HG02610 (cell line): ENCODE results near the gene ALDOC.
"Not testable (repeated sequence)": the region's sequence is repeated elsewhere in the genome, so short reads cannot be mapped to it uniquely, and the experiment has no call there.

ENCODE experiments used
- ATAC-seq: cut with Tn5 transposase; IDR thresholded peaks from one replicate; pipeline ENCODE4 v1.9.1; 2021; ENCODE audit warnings: mild to moderate bottlenecking, moderate library complexity; ENCODE audit not compliant: unreplicated experiment

The ALDOC gene

DNA sequence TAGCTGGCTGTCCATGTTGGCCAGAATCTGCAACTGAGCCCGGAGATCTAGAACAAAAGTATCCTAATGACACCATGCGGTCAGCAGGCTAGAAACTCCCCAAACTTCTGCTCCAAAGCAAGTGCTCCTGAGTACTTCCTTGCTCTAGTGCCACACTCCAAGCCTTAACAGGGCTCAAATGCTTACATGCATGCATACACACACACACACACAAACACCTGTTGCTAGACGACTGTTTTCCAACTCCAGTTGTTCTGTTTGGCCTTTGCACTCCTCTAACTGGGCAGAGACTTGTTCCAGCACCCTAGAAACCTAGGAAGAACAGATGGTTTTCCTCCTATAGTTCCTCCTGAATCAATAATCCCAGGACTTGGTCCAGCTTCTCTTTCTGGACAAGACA lies 7.7 kb upstream of the ALDOC start:
- ATAC-seq, result no peak

DNA sequence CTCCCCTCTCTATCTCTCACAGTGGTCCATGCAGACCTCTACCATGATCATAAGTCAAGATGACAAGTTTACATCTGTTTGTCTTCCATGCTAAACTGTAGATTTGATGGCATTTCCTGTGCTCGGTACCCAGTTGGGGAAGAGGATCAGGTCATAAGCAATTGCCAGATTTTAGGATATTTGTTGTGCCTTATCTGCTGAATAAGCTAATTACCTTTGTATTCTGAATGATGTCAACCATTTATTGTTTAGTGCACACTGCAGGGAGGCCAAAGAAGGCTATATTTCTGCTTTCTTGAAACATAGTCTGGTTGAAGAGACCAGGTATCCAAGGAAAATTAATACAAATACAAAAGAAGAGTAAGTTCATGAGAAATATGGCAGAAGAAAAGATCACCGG lies 5.8 kb upstream of the ALDOC start:
- no peak for ATAC-seq

DNA sequence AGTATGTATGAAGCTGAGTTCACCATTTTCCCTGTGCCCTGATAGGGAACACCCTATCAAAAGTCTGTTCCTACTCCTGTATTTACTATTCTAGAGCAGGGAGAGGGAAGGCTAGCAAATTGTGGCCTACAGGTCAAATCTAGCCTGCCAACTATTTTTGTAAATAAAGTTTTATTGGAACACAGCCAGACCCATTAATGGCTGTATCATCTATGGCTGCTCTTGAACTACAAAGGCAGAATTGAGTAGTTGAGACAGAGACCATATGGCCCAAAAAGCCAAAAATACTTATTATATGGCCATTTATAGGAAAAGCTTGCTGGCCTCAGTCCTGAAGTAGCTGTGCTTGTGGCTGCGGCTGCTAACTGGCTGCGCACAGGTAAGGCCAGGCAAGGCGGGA lies 4.3 kb upstream of the ALDOC start:
- no peak for ATAC-seq

DNA sequence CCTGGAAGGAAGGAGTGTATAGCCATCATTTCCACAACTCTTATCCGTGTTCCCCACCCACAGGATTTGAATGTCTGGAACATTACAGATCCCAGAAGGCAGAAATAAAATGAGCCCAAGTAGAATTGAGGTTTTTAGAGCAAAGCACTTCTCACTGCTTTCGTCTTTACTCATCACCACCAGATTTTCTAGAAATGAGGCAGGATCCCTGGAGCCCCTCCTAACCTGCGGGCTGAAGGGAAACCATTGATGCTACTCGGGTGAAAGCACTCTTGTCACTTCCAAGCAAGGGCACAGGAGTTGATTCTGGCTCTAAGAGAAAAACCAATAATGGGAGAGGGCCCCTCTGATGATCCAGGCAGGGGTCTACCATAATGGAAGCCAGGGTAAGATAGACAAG lies 2.8 kb upstream of the ALDOC start:
- ATAC-seq, result no peak

DNA sequence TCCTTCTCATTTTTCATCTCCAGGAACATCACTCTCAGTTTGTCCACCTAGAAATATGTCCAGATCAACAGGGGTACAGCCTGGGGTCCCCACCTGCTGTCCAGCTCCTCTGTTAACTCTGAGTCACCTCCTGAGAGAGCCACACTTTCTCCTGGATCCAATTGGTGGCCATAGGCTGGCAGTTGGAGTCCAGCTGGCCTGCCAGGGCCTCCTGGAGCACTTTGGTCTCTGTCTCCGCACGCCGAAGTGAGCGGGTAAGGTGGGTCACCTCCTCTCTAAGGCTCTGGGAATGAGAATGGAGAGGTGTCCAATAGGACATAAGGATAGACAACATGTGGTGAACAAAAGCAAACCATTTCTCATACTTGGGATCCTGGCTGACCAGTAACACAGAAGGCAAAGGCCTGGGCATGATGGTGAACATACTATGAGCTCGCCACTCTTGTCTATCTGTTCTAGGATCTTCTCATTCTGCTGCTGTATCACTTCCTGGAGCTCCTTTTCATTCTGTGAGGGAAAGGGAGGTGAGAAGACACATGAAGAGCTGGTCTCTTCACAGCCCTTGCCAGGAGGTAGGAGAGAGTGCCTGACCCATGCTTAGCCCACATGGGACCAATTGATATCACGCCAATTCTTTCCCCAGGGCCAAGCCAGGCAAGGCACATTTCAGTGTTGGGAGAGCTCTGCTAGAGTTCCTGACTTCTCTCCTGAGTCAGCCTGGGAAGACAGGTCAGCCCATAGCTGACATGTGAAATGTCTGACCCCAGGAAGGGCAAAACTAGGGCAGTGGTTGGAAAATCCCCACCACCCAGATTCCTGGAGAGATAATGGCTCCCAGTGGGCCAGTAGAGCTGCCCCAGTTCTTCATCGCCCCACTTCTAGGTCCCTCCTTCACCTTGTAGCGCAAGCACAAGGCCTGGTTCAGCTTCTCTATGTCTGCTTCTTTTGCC lies 1.8 kb upstream of the ALDOC start:
- ATAC-seq, result no peak

DNA sequence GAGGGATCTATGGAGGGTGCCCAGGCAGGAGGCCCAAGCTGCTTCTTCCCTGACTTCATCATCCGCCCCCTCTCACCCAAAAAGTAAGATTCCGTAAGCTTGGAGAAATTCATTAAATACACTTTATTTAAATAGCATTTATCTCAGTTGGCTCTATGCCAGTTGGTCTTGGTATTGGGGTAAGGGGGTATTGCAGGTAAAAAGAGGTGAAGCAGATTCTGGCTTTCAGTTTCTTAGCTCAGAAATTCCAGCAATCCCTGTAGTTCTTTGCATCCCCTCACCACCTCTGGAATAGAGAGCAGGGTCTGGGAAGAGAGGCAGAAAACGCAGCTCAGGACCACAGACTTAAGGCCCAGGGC lies 750 bp upstream of the ALDOC start:
- no peak for ATAC-seq

DNA sequence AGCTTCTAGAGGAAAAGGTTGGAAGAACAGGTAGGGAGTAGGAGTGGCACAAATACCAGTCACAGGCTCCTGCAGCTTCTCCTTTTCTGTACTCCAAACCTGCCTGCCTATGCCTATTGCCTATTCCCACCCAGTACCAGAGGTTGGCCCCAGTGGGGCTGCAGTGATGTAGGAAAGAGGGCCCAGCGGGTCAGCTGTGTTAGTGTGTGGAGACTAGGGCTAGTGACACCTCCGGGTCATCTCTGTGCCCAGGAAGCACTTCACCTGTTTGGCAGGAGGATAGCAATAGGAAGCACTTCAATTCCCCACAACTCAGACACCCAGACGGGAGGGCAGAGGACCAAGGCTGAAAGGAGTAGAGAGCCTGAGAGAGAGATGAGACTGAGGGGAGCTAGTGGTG lies 679 bp downstream of the ALDOC start:
- ATAC-seq, result not testable (repeated sequence)

DNA sequence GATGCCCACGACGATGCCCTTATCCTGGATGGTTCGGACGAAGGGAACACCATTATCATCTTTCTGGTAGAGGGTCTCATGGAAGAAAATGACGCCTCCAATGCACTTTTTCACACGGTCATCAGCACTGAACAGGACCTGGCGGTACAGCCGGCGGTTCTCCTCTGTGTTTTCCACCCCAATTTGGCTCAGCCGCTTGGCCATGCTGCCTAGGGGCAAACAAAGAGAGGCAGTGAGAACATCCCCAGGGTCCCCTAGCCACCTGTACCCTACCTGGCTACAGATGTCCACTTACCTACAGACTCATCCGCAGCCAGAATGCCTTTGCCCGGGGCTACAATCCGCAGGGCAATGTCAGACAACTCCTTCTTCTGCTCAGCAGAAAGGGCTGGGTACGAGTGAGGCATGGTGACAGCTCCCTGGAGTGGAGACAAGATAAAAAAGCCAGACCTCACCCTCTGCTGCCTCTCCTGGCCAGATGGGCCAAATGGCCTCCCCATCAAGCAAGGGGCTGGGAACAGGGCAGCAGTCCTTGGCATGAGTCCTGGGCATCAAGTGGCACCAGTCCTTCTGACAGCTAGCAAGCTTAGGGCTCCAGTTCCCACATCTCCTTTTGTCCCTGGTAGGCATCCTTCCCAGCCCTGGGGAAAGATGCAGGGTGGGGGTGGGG lies 1.4 kb downstream of the ALDOC start:
- no peak for ATAC-seq

DNA sequence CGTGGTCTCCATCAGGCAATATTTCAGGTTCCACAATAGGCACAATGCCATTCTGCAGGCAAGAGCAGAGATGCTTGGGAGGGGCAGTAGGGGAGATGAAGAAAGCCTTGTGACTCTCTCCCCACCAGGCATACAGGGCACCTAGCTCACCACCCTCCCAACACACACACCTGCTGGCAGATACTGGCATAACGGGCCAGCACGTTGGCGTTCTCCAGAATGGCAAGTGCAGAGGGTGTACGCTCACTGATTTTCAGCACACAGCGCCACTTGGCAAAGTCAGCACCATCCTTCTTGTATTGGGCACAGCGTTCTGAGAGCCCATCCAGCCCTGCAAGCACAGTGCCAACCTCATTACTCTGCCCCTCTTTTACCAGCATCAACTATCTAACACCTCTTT lies 2.2 kb downstream of the ALDOC start:
- no peak for ATAC-seq

DNA sequence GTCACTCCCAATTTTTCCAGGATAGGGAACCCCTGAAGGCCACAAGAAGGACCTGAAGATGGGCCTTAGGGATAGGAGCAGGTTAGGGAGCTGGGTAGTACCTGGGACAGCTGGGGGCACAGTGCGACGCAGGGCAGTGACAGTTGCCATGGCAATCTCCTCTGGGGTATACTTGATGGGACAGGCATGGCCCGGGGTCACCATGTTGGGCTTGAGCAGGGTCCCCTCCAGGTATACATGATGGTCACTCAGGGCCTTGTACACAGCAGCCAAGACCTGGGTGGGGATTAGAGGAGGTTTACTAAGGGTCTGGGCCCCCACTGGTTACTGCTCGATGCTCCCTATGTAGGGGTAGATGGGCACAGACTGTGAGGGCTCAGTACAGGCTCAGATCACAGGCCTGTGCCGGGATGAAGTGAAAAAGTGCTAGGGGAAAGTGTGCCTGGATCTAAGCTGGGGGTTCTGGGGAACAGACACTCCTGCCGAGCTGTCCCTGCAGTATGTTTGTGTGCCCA lies 2.7 kb downstream of the ALDOC start:
- ATAC-seq, result no peak

DNA sequence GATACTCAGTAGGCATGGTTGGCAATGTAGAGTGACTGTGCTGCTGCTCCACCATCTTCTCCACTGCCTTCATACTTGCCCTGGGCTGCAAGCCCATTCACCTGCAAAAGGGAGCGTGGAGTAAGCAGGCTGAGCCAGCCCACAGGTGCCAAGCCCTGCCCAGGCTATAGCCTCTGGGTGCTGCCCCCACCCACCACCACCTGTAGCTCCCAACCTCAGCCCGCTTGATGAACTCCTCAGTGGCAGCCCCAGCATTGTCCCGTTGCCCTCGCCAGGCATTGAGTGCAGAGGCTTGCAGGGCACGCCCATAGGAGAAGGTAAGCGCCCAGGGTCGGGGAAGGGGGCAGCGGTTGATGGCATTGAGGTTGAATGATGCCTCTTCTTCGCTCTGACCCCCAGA lies 3.2 kb downstream of the ALDOC start:
- ATAC-seq, result no peak

DNA sequence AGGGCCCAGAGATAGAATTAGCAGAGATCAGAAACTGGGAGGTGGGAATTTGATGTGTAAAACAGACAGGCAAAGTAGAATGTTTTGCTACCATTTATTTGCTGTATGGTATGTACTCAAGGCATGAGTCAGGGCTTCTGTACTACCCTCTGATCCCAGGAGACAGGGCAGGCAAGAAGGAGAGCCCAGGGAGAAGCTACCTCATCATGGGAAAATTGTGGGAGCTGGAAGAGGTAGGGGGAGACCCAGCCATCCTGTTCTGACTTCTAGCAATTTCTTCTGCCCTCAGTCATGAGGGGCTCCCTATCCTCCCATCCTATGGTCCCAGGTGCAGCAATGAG lies 3.7 kb downstream of the ALDOC start:
- no peak for ATAC-seq

DNA sequence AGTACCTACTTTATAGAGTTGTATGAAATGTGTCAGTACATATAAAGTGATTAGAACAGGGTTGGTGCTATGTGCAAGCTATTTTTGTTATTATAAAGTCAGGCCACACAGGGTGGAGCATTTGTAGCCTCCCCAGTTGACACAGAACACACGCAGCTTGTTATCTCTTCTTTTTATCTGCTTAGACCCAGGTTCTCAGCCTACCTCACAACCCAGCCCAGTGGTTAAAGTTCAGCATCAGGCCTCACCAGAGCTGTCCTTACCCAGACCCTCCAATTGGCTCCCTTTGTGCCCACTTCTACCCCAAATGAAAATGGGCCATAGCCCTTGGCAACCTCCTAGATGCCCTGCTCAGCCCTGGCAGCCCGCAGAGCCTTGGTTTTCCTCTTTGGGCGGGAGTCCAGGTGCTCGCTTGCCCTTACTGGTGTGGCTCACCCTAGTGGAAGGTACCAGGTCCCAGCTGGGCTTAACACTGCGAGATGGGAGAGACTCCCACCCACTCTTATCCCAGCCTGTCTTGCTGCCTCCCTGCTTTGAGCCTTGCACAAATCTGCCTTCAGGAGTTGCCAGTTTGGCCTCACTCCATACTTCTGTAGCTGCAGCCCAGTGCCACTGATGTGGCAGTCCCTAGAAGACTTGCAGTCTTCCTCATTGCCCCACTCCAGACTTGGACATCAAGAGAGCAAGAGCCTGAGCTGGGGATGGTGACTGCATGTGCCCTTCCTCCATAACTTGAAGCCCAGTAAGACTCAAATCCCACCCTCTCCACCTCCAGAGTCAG lies 4.2 kb downstream of the ALDOC start:
- no peak for ATAC-seq

DNA sequence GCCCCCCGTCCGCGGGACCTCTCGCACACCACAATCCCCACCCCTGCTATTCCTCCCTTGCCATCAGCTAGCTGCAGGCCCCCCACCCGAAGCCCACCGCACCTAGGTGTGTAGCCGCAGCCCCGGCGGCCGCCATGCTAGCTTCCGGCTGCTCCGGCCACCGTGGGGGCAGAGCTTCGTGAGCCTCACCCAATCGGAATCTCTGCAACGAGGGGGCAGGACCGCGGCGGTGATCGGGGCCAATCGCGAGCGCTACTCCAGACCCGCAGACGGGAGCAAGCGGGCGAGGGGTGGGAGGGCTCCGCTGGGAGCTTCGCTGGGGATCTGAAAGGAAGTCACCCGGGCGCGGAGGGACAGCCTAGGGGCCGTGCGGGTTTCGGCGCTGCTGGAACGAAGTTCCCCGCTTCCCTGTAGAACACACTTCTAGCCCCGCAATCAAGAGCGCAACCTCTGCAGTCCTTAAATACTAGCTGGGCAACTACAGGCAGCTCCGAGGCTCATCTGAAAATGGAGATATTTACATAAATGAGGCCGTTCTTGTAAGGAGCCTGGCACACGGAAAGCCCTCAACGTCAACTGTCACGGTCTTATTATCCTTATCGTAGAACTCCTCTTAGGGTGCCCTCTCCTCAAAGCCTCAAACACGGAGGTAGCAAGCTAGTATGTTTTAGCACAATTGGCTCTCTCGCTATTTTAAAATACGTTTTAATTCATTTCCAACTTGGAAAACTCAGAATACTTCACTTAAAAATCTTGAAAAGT lies 5.2 kb downstream of the ALDOC start, which contains the start of gene PIGS:
TSS of gene PIGS (minus strand) at position 164 of the 762 bp plus-strand sequence. CDS start at position 136, 28 bp downstream.
- peak; percentile 86 for ATAC-seq

DNA sequence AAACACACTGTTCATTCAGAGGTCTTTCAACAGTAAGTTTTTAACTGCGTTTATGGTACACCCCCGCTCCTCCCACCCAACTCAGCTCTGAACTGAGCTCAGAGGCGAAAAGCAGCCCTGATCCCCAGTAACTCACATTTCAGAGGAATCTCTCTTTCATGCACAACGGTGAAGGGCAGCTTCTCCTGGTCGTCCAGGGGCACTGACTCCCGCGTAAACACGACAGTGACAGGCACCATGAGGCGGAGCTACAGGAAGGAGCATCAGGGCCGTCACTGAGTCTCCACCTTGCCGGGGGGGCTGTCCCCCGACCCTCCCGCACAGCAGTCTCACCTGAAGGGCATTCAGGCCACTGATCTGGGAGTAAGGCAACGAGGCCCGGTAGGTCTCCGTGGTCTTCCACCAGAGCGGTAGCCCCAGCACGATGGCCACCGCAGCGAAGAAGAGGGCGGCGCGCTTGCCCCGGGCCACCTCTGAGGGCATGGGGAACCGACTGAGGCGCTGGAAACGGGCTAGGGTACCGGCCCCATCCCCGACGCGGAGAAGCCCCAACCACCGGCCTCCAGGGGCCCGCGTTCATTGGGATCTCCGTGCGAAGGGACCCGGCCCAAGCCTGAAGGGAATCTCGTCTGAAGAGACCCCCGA lies 5.9 kb downstream of the ALDOC start:
- peak; percentile 20 for ATAC-seq

DNA sequence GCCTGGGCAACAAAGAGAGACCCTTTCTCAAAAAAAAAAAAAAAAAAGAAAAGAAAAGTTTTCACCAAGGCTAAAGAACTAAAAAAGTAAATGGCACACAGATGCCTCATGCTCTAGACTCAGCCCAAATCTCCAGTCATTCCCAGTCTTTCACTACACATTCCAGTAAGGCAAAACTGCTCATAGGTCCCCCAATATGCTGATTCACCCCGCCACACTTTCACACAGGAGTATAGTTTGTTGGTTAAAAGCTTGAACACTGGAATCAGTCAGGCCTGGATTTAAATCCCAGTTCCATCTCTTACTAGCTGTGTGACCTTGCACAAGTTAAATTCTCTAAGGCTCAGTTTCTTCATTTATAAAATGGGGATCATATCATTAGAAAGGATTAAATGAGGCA lies 7.2 kb downstream of the ALDOC start:
- ATAC-seq, result no peak

DNA sequence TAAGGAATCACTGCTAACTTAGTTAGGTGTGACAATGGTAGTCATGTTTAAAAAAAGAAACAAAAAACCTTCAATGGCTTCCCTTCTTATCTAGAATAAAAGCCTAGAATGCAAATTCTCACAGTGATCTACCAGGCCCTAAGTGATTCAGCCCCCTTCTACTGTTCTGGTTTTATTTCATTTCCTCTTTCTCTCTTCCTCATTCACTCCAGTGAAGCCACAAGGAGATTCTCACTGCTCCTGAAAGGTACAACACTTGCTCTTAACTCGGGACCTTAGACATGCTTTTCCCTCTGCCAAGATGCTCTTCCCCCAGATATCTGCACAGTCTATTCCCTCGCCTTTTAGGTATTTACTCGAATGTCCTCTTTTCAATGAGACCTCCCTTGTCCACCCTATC lies 9.1 kb downstream of the ALDOC start:
- peak; percentile 30 for ATAC-seq

DNA sequence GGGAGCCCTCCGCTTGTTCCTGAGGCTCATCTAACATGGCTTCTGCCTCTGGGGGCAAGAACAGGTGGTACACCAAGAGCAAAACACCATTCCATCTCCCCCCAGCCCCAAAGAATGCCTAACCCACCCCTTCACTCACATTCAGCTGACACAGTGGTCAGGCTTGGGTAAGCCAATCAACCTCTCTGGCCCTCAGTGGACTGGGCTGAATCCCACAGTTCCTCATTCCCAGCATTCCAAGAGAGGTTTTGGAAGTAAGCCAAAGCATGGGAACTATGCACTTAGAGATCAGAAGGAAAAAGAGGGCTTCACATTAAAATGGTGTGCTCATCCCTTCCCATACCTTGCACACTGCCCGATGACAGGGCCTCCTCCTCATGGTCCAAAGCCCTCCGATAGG lies 13.2 kb downstream of the ALDOC start:
- ATAC-seq, result no peak

DNA sequence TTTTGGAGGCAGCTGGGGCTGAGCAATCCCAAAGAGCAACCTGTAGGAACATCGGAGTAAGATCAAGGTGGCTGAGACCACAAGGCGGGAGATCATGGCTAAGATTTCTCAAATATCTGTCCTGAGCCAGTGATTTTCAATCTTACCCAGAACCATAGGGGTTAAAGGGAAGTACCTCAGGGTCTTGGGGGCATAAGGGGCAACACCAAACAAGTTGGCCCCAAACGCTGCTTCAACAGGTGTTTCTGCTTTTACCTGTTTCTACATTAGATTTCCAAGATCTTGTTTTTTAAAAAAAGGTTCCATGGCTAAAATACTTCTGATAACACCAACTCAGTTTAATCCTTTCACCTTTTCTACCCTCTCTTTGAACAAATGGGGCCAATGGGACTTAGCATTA lies 21.7 kb downstream of the ALDOC start:
- ATAC-seq, result no peak

DNA sequence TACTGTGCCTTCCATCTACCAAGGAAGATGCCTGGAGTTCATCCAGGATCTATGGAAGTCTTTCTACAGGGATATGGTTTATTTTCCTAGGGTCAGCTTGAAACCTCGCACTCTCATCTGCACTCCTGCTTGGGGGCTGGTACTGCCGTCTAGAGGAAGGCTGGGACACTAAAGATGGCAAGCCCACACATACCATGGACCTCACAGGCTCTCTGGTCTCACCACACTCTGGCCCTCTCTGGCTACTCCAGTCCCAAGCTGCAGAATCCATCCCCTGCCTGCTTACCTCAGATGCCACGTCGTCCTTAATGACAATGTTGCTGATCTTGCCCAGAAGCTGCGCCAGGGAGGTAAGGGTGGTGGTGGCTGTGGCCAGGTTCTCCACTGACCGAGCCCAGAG lies 22.1 kb downstream of the ALDOC start:
- no peak for ATAC-seq
